GM23338 (cell line): ENCODE measurements around the gene CPM. TPM values are rescaled to one million over a fixed set of nuclear protein-coding genes. Genes with fewer than 3 reads are reported as not detected.

Source experiments
- ATAC-seq: fragments of 200-7000 bp; cut with Tn5 transposase; 3 replicates; pipeline ENCODE4 v1.9.1; 2020
- DNase-seq: peaks from one replicate; pipeline ENCODE4 v3.0.0-alpha.2; 2015; ENCODE audit warnings: low spot score
- H2AFZ ChIP-seq: fragments of 200-600 bp; sonication (generic); 2 replicates; pipeline ENCODE4 v1.8.0; 2016; ENCODE audit warnings: antibody characterized with exemption, mild to moderate bottlenecking, moderate library complexity
- H3F3A ChIP-seq: fragments of 200-600 bp; sonication (generic); replicated peaks from 2 replicates; pipeline ENCODE4 v1.8.0; 2017; ENCODE audit warnings: antibody characterized with exemption, mixed run types, low read depth
- H3K27ac ChIP-seq: fragments of 200-600 bp; sonication (generic); 2 replicates; pipeline ENCODE4 v1.6.1; 2016; ENCODE audit warnings: low read depth
- H3K27me3 ChIP-seq: fragments of 200-600 bp; sonication (generic); 2 replicates; pipeline ENCODE4 v1.8.0; 2016; ENCODE audit warnings: mild to moderate bottlenecking, mixed run types, moderate library complexity; ENCODE audit not compliant: insufficient read depth
- H3K36me3 ChIP-seq: fragments of 200-600 bp; sonication (generic); 2 replicates; pipeline ENCODE4 v1.8.0; 2016; ENCODE audit warnings: mild to moderate bottlenecking; ENCODE audit not compliant: insufficient read depth
- H3K4me1 ChIP-seq: fragments of 200-600 bp; sonication (generic); 2 replicates; pipeline ENCODE4 v1.8.0; 2016; ENCODE audit warnings: mild to moderate bottlenecking, moderate library complexity; ENCODE audit not compliant: insufficient read depth
- H3K4me2 ChIP-seq: fragments of 200-600 bp; sonication (generic); 2 replicates; pipeline ENCODE4 v1.7.1; 2017; ENCODE audit warnings: mixed run types
- H3K4me3 ChIP-seq: fragments of 200-600 bp; sonication (generic); 2 replicates; pipeline ENCODE4 v1.6.1; 2016; ENCODE audit warnings: mixed run types
- H3K79me2 ChIP-seq: fragments of 200-600 bp; sonication (generic); replicated peaks from 2 replicates; pipeline ENCODE4 v1.8.0; 2017; ENCODE audit warnings: mild to moderate bottlenecking; ENCODE audit not compliant: insufficient read depth
- H3K9me2 ChIP-seq: fragments of 200-600 bp; sonication (generic); 2 replicates; pipeline ENCODE4 v1.8.0; 2017; ENCODE audit not compliant: insufficient read depth
- H4K20me1 ChIP-seq: fragments of 200-600 bp; sonication (generic); replicated peaks from 2 replicates; pipeline ENCODE4 v1.8.0; 2017; ENCODE audit warnings: mild to moderate bottlenecking; ENCODE audit not compliant: insufficient read depth
- H3K27ac Mint-ChIP-seq: 2 replicates; pipeline ENCODE4 v1.8.0; 2020; ENCODE audit warnings: inconsistent platforms, mild to moderate bottlenecking, moderate library complexity, mixed read lengths
- H3K27me3 Mint-ChIP-seq: 3 replicates; pipeline ENCODE4 v1.8.0; 2022; ENCODE audit warnings: low read depth, mild to moderate bottlenecking, moderate library complexity, mixed read lengths, inconsistent platforms; ENCODE audit not compliant: insufficient read depth, poor library complexity
- H3K36me3 Mint-ChIP-seq: 3 replicates; pipeline ENCODE4 v1.8.0; 2021; ENCODE audit warnings: low read depth, mild to moderate bottlenecking, inconsistent platforms, moderate library complexity, mixed read lengths
- H3K4me1 Mint-ChIP-seq: 3 replicates; pipeline ENCODE4 v1.8.0; 2020; ENCODE audit warnings: mild to moderate bottlenecking, inconsistent platforms, mixed read lengths
- H3K4me3 Mint-ChIP-seq: 3 replicates; pipeline ENCODE4 v1.8.0; 2021; ENCODE audit warnings: moderate library complexity, mild to moderate bottlenecking, inconsistent platforms, mixed read lengths
- H3K9me3 Mint-ChIP-seq: 3 replicates; pipeline ENCODE4 v1.8.0; 2020; ENCODE audit warnings: moderate library complexity, mild to moderate bottlenecking, inconsistent platforms, mixed read lengths
- CREB1 ChIP-seq: fragments of 250-450 bp; sonication (Bioruptor Pico); IDR thresholded peaks from 2 replicates; pipeline ENCODE4 v1.5.0; 2020; ENCODE audit warnings: low read depth, mild to moderate bottlenecking, moderate library complexity
- CTCF ChIP-seq, 2 experiments: fragments of 200-600 bp in 1 of 2; sonication (generic) in 1 of 2; conservative IDR thresholded peaks; 2 replicates each; pipeline versions ENCODE4 v1.5.1 to v1.6.1; 2016 to 2017; ENCODE audit warnings: antibody characterized with exemption in 2 of 2, low read depth in 2 of 2, mild to moderate bottlenecking in 2 of 2, moderate library complexity in 1 of 2
- ETS1 ChIP-seq: IDR thresholded peaks from 2 replicates; pipeline ENCODE4 v1.6.1; 2016; ENCODE audit warnings: antibody characterized with exemption
- EZH2 ChIP-seq: fragments of 200-600 bp; sonication (generic); IDR thresholded peaks from one replicate; pipeline ENCODE4 v1.8.0; 2017; ENCODE audit warnings: antibody characterized with exemption, mild to moderate bottlenecking, low read depth; ENCODE audit not compliant: unreplicated experiment
- EZH2phosphoT487 ChIP-seq: fragments of 200-600 bp; sonication (generic); IDR thresholded peaks from one replicate; pipeline ENCODE4 v1.8.1; 2018; ENCODE audit warnings: antibody characterized with exemption; ENCODE audit not compliant: unreplicated experiment
- JUNB ChIP-seq: IDR thresholded peaks from one replicate; pipeline ENCODE4 v1.6.1; 2016; ENCODE audit warnings: antibody characterized with exemption; ENCODE audit not compliant: unreplicated experiment
- NANOG ChIP-seq: IDR thresholded peaks from 2 replicates; pipeline ENCODE4 v1.6.1; 2016; ENCODE audit warnings: antibody characterized with exemption, borderline replicate concordance
- POLR2AphosphoS5 ChIP-seq: IDR thresholded peaks from 2 replicates; pipeline ENCODE4 v1.6.1; 2016; ENCODE audit warnings: antibody characterized with exemption, low read depth
- STAT1 ChIP-seq: IDR thresholded peaks from one replicate; pipeline ENCODE4 v1.6.1; 2016; ENCODE audit warnings: antibody characterized with exemption; ENCODE audit not compliant: unreplicated experiment
- ZNF114 ChIP-seq: fragments of 250-450 bp; sonication (Bioruptor Pico); IDR thresholded peaks from 2 replicates; pipeline ENCODE4 v1.5.0; 2020; ENCODE audit warnings: mild to moderate bottlenecking, moderate library complexity
- ZNF331 ChIP-seq: fragments of 250-450 bp; sonication (Bioruptor Pico); IDR thresholded peaks from 2 replicates; pipeline ENCODE4 v1.5.0; 2020; ENCODE audit warnings: low read depth, mild to moderate bottlenecking, moderate library complexity
- ZNF462 ChIP-seq: fragments of 250-450 bp; sonication (Bioruptor Pico); IDR thresholded peaks from 2 replicates; pipeline ENCODE4 v1.5.0; 2020; ENCODE audit warnings: mild to moderate bottlenecking, moderate library complexity
- polyA plus RNA-seq: library from polyadenylated mRNA; unstranded; fragments of >200 nt; fragmentation: Nextera tagmentation; extraction: Ambion mirVana; gene quantifications from 2 replicates; pipeline ENCODE4 v1.2.1, GENCODE V29; 2016
- total RNA-seq: library from RNA; depleted of rRNA; stranded (reverse); fragments of >200 nt; shearing (Covaris generic); gene quantifications from 2 replicates; pipeline ENCODE4 v1.2.3, GENCODE V29; 2014

Gene CPM
- total and polyA plus RNA-seq, 2 experiments from 2014 or later: 0.37 to 5.8 TPM

GRCh38 chr12:68831751-68832503 lies 101.0 kb downstream of the CPM start (continued):
- no peak for TF ChIP-seq CTCF (conservative IDR thresholded peaks at IDR 0.05; ENCODE audit: low read depth in 2 of 2)
- TF ChIP-seq EZH2: no peak
- no peak for TF ChIP-seq EZH2phosphoT487
- no peak for TF ChIP-seq NANOG
- no peak for TF ChIP-seq CREB1

GRCh38 chr12:68831272-68831671 lies 101.7 kb downstream of the CPM start:
- Histone ChIP-seq H3K27me3 (no peaks in the 10 kb centered on the region), H4K20me1 (peaks cover 11% of the 10 kb centered on the region), H3K9me2 (no peaks in the 10 kb centered on the region), H3K27ac (peak overlapping the region; percentile 79), H3K36me3 (peaks cover 53% of the 10 kb centered on the region), H2AFZ (no peak overlapping the region), H3K4me3 (no peak overlapping the region), H3K4me2 (no peak overlapping the region), H3F3A (peaks cover 10% of the 10 kb centered on the region; the same call in 1 of the 2 replicates), H3K4me1 (peaks cover 5% of the 10 kb centered on the region), H3K79me2 (peaks cover 32% of the 10 kb centered on the region)
- DNase-seq (peak; percentile 61), ATAC-seq (peak; percentile 76)
- H3K9me3 Mint-ChIP-seq: no peaks in the 10 kb centered on the region
- peaks cover 76% of the 10 kb centered on the region for H3K36me3 Mint-ChIP-seq
- H3K4me3 Mint-ChIP-seq: no peak overlapping the region; the same call in 2 of the 3 replicates
- peaks cover 18% of the 10 kb centered on the region for H3K4me1 Mint-ChIP-seq
- peaks cover 2% of the 10 kb centered on the region for H3K27me3 Mint-ChIP-seq
- no peak overlapping the region; the same call in 1 of the 2 replicates for H3K27ac Mint-ChIP-seq
- TF ChIP-seq CTCF (conservative IDR thresholded peaks at IDR 0.05; ENCODE audit: low read depth in 2 of 2): no peak
- TF ChIP-seq EZH2: no peak
- no peak for TF ChIP-seq ZNF462 (CRISPR knock-in tag)
- TF ChIP-seq POLR2AphosphoS5: no peak
- TF ChIP-seq ETS1: no peak
- no peak for TF ChIP-seq ZNF114 (CRISPR knock-in tag)
- TF ChIP-seq STAT1: no peak
- TF ChIP-seq JUNB: no peak
- TF ChIP-seq EZH2phosphoT487: no peak
- no peak for TF ChIP-seq ZNF331
